Measurements from ENCODE around the gene PDZD7.

DNA sequence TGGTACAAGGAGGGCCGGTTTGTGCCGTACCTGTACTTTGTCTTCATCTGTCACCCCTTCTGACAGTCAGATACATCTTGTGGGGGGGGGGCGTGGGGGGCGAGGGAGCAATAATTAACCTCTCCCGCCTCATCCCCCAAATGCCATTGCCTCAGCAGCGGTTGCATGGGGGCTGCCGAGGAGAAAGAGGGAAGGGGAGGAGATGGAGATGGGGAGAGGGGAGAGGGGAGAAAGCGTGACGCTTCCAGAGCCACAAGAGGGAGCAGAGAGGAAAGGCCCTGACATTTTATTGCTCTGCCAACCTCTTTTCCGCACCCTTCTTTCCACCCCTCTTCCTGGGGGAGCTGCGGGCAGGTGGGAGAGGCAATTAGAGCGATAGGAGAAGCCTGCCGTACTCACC is 42.7 kb upstream of the PDZD7 start:
- TF ChIP-seq GATA2 (IDR thresholded peaks at IDR 0.05; ENCODE audit: low read depth, low read length), result no peak
- TF ChIP-seq GATA3 (IDR thresholded peaks at IDR 0.05; ENCODE audit: low read depth, low read length), result no peak
